Loucy (cell line): ENCODE data around the gene ARID1B.

ENCODE experiments used
- H2AFZ ChIP-seq: fragments of 200-600 bp; sonication (generic); 2 replicates; pipeline ENCODE4 v1.6.0; 2016; ENCODE audit warnings: antibody characterized with exemption, mild to moderate bottlenecking, low read length, moderate library complexity
- H3F3A ChIP-seq: fragments of 200-600 bp; 2 replicates; pipeline ENCODE4 v1.6.0; 2016; ENCODE audit warnings: antibody characterized with exemption, low read depth, mild to moderate bottlenecking
- H3K27me3 ChIP-seq: fragments of 200-600 bp; sonication (generic); 2 replicates; pipeline ENCODE4 v1.6.1; 2014; ENCODE audit warnings: low read length, mild to moderate bottlenecking; ENCODE audit not compliant: insufficient read depth, poor library complexity, severe bottlenecking
- H3K36me3 ChIP-seq: fragments of 200-600 bp; sonication (generic); 2 replicates; pipeline ENCODE4 v1.6.1; 2016; ENCODE audit warnings: low read length; ENCODE audit not compliant: insufficient read depth
- H3K4me1 ChIP-seq: fragments of 200-600 bp; sonication (generic); 2 replicates; pipeline ENCODE4 v1.5.1; 2014; ENCODE audit warnings: low read length, mild to moderate bottlenecking; ENCODE audit not compliant: insufficient read depth, poor library complexity, severe bottlenecking
- H3K4me2 ChIP-seq: fragments of 200-600 bp; sonication (generic); 2 replicates; pipeline ENCODE4 v1.6.0; 2014; ENCODE audit warnings: antibody characterized with exemption, low read length, low read depth, mild to moderate bottlenecking; ENCODE audit not compliant: poor library complexity, severe bottlenecking
- H3K4me3 ChIP-seq: fragments of 200-600 bp; sonication (generic); 2 replicates; pipeline ENCODE4 v1.5.1; 2014; ENCODE audit warnings: low read length, mild to moderate bottlenecking, mixed read lengths; ENCODE audit not compliant: poor library complexity, severe bottlenecking
- H3K79me2 ChIP-seq: fragments of 200-600 bp; sonication (generic); 2 replicates; pipeline ENCODE4 v1.6.1; 2014; ENCODE audit warnings: low read length; ENCODE audit not compliant: insufficient read depth
- H3K9ac ChIP-seq: fragments of 200-600 bp; sonication (generic); 2 replicates; pipeline ENCODE4 v1.6.0; 2014; ENCODE audit warnings: mild to moderate bottlenecking, low read depth, low read length, moderate library complexity; ENCODE audit not compliant: poor library complexity, severe bottlenecking
- H3K9me2 ChIP-seq: fragments of 200-600 bp; sonication (generic); replicated peaks from 2 replicates; pipeline ENCODE4 v1.6.1; 2016; ENCODE audit warnings: low read depth, low read length, mixed read lengths
- H3K9me3 ChIP-seq: fragments of 200-600 bp; sonication (generic); 2 replicates; pipeline ENCODE4 v1.6.1; 2014; ENCODE audit warnings: mild to moderate bottlenecking, antibody characterized with exemption, low read length, low read depth; ENCODE audit not compliant: insufficient read depth
- H4K20me1 ChIP-seq: fragments of 200-600 bp; sonication (generic); 2 replicates; pipeline ENCODE4 v1.6.0; 2014; ENCODE audit warnings: antibody characterized with exemption, low read length, mild to moderate bottlenecking; ENCODE audit not compliant: insufficient read depth, poor library complexity, severe bottlenecking
- CTCF ChIP-seq: fragments of 200-600 bp; sonication (generic); conservative IDR thresholded peaks from 2 replicates; pipeline ENCODE4 v1.5.1; 2014; ENCODE audit warnings: mild to moderate bottlenecking, antibody characterized with exemption, low read length
- EZH2phosphoT487 ChIP-seq: fragments of 200-600 bp; IDR thresholded peaks from 2 replicates; pipeline ENCODE4 v1.6.1; 2018; ENCODE audit warnings: antibody characterized with exemption, mild to moderate bottlenecking, moderate library complexity, borderline replicate concordance

ARID1B gene

GRCh38 chr6:157166784-157167183 lies 389.6 kb downstream of the ARID1B start:
- H3K27me3 ChIP-seq, result no peaks in the 10 kb centered on the region
- TF ChIP-seq EZH2phosphoT487 (no peak), CTCF (no peak)
- no peaks in the 10 kb centered on the region for H3K9me2 ChIP-seq
- H3K4me1 ChIP-seq, result no peaks in the 10 kb centered on the region
- no peaks in the 10 kb centered on the region for H4K20me1 ChIP-seq
- H3K4me2 ChIP-seq, result no peak overlapping the region
- no peak overlapping the region for H2AFZ ChIP-seq
- H3K4me3 ChIP-seq, result no peak overlapping the region
- H3K9me3 ChIP-seq, result no peaks in the 10 kb centered on the region
- no peaks in the 10 kb centered on the region for H3K79me2 ChIP-seq
- peaks cover 23% of the 10 kb centered on the region; the same call in 1 of the 2 replicates for H3K36me3 ChIP-seq
- no peak overlapping the region for H3K9ac ChIP-seq
- H3F3A ChIP-seq, result no peaks in the 10 kb centered on the region

- H3K79me2 ChIP-seq, result no peaks in the 10 kb centered on the region
- H4K20me1 ChIP-seq, result no peaks in the 10 kb centered on the region
- no peaks in the 10 kb centered on the region for H3K9me2 ChIP-seq
- H3K4me2 ChIP-seq, result no peak overlapping the region
- H3K9me3 ChIP-seq, result no peaks in the 10 kb centered on the region
- H3K36me3 ChIP-seq, result peaks cover 26% of the 10 kb centered on the region; the same call in 1 of the 2 replicates
- H3K27me3 ChIP-seq, result no peaks in the 10 kb centered on the region
- no peak overlapping the region for H2AFZ ChIP-seq
- H3K9ac ChIP-seq, result no peak overlapping the region
- H3K4me1 ChIP-seq, result no peaks in the 10 kb centered on the region
- no peak overlapping the region for H3K4me3 ChIP-seq
- no peaks in the 10 kb centered on the region for H3F3A ChIP-seq
- TF ChIP-seq EZH2phosphoT487 (no peak), CTCF (no peak)
These were observed 390.7 kb downstream of the ARID1B start for GRCh38 chr6:157167837-157168236.

GRCh38 chr6:157168471-157168870 lies 391.3 kb downstream of the ARID1B start:
- Histone ChIP-seq H3K9ac (no peak overlapping the region), H3K9me3 (no peaks in the 10 kb centered on the region), H4K20me1 (no peaks in the 10 kb centered on the region), H3K4me1 (no peaks in the 10 kb centered on the region), H3K36me3 (peaks cover 26% of the 10 kb centered on the region; the same call in 1 of the 2 replicates), H2AFZ (no peak overlapping the region), H3K4me2 (no peak overlapping the region), H3K4me3 (no peak overlapping the region), H3K79me2 (no peaks in the 10 kb centered on the region), H3K9me2 (no peaks in the 10 kb centered on the region), H3K27me3 (no peaks in the 10 kb centered on the region), H3F3A (no peaks in the 10 kb centered on the region)
- TF ChIP-seq EZH2phosphoT487, result no peak
- TF ChIP-seq CTCF, result no peak
